Amniotic epithelial cell (primary cell): ENCODE results near the gene PLPPR1.
"Not testable (repeated sequence)": the region's sequence is repeated elsewhere in the genome, so short reads cannot be mapped to it uniquely, and the experiment has no call there.

ENCODE experiments used
- DNase-seq: peaks from one replicate; pipeline ENCODE4 v3.0.0-alpha.2; 2010; ENCODE audit warnings: low read depth

PLPPR1 gene

DNA sequence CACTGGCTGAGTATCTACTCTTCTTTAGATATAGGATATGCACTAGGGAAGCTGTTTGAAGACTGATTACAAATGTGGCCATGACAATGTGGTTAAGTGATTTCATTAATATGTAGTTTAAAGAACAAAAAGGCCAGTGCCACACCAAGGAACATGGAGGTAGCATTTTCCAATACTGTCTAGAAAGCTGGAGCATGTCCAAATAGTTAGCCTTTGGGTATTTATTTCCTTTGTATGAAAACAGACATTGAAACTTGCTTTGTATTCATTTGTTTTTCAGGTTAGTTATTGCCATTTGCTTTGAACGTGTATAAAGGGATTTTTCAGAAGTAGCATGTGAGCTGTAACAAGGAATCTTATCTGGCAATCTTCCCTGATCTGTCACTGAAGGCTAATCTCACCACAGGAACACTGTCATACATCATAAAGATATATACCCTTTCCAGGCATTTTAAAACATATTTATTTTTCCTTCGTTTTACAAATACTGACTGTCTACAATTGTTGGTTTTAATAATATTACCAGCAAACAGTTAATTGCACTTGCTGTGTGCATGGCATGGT is 93.4 kb downstream of the PLPPR1 start:
- no peak for DNase-seq

DNA sequence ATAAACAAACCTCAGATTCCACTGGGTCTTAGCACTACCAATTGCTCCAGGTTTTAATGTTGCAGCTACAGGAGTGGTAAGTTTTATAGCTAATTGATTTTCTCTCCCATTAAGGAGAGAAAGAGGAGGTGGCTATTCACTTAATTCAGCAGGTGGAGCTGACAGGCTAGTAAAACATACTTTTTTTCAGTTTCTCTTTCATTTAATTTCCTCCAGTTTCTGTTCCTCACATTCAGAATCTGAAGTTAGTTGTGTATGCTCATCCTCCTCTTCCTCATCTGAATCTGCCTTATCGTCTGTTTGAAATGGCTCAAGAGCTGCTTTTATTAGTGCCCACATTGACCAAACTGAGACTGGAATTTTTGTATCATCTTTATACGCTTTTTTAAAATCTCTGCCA is 98.0 kb downstream of the PLPPR1 start:
- no peak for DNase-seq

DNA sequence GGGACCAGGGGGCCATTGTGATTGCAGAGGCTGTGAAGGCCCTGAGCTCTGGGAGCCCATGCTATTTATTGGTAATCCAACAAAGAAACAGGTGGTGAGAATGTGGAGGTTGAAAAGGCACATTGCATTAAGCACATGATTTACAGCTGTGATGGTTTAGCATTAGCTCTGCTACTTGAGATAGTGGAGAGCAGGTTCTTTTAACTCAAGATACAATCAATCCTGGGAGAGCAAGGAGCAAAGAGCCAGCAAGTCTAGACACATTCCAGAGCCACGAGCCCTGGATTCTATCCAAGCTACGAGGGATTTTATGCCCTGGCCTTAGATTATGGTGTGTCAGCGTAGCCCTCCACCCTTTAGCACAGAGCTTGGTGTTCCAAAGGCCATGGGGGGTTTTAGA is 98.8 kb downstream of the PLPPR1 start:
- DNase-seq: not testable (repeated sequence)

DNA sequence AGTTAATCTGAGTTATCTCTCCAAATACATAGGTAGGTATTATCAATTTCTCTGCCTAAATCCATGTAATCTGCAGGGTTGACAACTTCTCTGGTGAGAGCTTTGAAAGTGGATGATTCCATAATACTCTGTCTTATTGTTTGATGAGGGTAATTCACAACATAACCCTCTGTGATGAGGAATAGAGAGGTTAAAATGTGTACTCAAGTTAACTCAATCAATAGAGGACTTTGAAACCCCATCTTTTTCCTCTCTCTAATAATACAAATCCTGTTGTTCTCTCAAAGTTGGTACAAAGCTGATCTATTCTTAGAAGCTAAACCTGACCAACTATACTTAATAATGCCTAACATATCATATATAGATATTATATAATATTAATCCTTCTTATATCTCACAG is 100.1 kb downstream of the PLPPR1 start:
- no peak for DNase-seq

DNA sequence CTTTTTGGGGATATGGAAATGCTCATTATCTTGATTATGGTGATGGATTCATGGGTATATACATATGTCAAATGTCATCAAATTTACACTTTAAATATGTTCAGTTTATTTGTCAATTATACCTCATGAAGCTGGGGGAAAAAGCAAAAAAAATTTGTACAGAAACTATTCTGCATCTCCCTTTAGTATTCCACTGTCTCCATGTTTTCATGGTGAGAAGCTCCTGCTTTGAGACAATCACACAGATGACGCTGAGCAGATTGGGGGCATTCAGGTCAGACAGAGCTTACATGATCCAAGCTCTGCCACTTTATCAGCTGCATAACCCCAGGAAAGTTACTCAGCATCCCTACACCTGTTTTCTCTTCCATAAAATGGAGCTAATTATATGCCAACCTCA is 101.5 kb downstream of the PLPPR1 start:
- no peak for DNase-seq

- no peak for DNase-seq
Observed at GRCh38 chr9:101131326-101131725, 102.8 kb downstream of the PLPPR1 start.

DNA sequence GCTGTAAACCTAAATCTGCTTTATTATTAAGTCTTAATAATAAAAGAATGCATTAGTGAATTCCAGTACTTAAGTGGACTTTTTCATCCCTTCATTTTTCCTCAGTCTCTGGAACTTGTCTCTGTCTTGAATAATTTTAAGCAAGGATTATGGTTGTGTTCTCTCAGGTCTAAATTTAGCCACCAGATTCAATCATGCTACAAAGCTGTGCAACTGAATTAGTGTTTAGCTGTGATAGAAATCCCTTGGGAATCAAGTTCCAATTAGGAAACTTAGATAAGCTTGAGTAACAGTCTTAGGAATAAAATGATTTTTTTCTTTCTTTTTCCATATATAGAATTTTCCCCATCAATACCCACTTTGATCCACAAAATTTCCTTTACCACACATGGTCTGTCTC is 104.3 kb downstream of the PLPPR1 start:
- DNase-seq: no peak

GRCh38 chr9:101138509-101138908 is 110.0 kb downstream of the PLPPR1 start:
- DNase-seq: no peak

DNA sequence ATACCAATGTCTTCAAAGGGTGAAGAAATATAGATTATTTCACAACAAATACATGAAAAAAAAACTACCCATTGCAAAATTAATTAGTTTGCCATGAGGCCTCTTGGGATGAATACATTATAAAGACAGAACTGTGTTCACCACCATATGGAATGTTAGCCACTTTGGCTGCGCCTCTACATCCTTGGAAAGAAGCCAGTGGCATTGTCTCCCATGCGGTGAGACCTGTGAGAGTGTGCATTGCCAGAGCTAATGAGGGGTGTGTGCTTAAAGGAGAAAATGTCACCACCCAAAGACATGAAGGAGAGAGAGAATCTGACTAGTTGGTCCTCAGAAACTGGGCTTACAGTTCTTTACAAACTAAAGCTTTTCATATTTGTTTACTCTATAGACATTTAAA is 110.6 kb downstream of the PLPPR1 start:
- no peak for DNase-seq

DNA sequence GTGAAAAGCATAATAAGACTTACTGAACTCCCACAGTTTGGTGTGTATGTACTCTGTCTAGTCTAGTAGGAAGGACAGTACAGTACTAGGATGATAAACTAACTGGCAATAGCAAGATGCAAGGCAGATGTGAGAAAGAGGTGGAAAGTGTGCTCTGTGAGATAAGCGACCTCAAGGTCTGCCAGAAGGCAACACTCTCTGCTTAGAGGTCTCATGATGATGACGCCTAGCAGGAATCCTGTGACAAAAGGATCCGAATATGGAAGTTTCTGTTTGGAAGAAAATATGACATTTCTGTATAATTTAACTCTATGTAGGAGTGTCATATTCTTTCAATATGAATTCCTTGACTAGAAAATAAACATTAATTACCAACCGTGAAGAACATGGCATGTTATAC is 112.2 kb downstream of the PLPPR1 start:
- no peak for DNase-seq

GRCh38 chr9:101146508-101146907 is 118.0 kb downstream of the PLPPR1 start:
- no peak for DNase-seq

DNA sequence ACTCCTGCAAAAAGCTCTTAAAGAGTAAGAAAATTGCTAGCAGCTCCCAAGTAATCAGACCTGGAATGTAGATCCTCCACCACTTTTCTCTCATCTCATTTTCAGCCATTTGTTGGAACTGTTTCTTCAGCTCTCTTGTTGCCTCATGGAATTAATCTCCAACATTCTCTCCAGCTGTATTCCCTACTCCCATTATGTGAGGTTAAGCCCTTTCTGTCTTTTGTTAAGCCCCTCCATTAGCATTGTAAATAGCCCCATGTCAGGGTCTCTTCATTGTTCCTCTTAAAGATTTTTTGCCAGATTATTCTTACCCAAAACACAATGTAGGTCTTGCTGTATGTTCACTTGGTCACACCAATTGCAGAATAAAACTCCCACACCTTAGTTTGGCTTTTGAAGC is 119.8 kb downstream of the PLPPR1 start:
- no peak for DNase-seq

DNA sequence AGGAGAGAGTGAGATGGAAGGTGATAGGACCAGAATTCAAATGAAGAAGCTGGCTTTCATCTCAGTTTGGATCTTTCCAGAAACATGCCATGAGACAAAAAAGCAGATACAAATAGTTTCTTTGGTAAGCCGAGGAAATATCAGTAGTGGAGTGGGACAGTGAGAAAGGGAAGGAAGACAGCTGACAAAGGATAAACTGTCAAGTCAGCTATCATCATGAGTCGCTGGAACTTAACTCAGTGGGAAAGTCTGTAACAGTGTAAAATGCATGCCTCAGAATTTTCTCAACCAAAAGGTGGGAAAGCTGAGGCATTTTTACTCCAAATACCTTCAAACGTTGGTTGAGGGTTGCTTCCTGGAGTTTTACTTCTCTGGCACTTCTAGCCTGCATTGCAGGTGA is 129.8 kb downstream of the PLPPR1 start:
- DNase-seq: no peak

DNA sequence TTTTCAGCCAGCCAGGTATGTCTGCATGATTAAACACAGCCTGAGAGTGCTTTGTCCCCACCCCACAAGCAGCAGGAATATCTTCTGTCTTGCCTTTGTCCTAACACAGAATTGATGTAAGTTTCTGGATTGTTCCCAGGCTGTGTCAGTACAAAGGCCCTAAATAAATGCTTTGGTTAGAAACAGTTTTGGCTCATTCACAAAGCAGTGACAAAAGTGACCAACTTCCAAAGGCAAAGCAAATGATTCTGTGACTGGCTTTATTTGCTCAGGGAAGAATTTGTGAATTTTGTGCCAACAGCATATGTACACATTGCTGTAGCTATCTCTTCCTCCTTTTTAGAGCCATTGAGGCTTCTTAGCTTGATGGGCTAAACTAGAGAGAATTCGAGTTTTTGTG is 133.7 kb downstream of the PLPPR1 start:
- no peak for DNase-seq

GRCh38 chr9:101165131-101165530 is 136.6 kb downstream of the PLPPR1 start:
- no peak for DNase-seq

- DNase-seq: no peak
Observed at GRCh38 chr9:101167490-101168134, 139.1 kb downstream of the PLPPR1 start.

DNA sequence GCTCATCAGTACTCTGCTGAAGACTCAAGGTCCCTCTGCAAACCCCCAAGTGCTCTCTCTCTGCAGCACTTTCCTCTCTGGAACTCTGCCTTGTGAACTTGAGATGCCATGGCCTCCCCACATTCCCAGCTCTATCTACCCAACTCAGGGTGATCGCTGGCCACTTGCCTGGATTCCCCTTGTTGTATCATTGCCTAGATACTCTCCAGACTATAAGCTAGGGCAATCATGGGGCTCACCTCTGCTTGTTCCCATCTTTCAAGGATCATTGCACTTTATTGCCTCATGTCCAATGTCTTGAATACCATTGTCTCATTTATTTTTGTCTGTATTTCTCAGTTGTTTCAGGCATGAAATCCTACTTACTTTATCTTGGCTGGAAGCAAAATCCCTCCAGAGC is 144.1 kb downstream of the PLPPR1 start:
- no peak for DNase-seq

DNA sequence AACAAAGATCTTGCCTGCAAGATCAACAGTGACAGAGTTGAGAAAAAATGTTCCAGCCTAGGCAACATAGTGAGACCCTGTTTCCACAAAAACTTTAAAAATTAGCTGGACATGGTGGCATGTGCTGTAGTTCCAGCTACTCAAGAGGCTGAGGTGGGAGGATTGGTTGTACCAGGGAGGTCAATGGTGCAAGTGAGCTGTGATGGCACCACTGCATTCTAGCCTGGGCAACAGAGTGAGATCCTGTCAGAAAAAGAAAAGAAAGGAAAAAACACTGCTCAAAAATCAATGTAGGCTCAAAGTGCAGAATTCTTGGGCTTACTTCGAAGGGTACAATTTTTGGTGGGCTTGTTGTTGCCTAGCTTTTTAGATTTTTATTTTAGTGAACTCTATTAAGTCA is 145.4 kb downstream of the PLPPR1 start:
- no peak for DNase-seq

- no peak for DNase-seq
Observed at GRCh38 chr9:101176384-101176783, 147.9 kb downstream of the PLPPR1 start.

DNA sequence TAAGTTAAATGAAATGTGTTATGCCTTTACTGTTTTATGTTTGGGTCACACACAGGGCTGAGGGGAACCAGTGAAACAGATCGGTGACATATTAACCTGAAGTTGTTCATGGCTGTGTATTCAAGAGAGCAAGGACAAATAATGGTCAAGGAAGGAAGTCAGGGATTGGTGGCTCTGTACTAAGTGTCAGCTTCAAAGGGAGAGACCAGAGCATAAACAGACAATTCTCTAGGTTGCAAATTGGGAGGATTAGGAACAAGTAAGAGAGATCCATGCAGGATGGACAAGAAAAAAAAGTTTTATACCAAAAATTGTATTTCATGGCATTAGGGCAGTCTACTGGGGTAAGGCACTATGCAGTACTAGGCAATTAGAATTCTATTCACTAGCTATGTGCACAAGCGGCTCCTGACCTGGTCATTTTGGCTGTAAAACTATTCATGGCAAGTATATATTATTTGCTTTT is 156.3 kb downstream of the PLPPR1 start:
- no peak for DNase-seq

DNA sequence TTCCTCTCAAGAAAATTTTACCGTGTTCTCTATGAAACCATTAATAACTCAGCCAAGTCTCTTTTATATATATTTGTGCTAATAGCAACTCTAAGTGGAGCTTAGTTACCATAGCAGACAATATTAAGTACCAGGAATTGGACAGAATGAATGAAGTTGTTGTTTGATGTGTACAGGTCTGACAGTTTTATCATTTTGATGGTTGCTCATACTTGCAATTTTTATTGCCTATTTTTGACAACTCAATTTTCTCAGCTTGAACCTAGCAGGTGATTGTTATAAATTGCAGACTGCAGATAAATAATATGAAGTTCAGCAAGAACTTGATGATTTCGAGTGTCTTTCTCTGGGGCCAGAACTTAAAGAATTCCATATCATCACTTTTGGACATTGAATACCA is 163.2 kb downstream of the PLPPR1 start:
- DNase-seq: no peak

DNA sequence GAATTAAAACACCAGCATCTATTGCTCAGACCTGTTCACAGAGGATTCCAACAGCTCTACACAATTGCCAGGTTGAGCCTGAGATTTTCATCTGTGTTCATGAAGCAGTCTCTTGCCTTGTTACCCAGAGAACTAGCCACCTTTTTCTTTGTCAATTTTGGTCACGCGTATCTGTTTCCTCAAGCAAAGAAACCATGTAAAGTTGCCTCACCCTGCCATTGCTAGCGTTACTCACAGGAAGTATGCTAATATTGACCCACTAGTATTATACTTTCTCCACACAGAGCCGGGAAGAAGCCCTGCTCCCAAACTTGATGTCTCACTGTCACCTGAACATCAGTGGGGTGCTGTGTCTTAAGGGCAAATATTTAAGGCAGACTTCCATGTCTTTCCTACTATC is 168.5 kb downstream of the PLPPR1 start:
- DNase-seq: no peak

GRCh38 chr9:101200852-101201251 is 172.3 kb downstream of the PLPPR1 start:
- DNase-seq: no peak

GRCh38 chr9:101201630-101202029 is 173.1 kb downstream of the PLPPR1 start:
- DNase-seq: no peak
